ENCODE results near the gene FFAR2. TPM values are rescaled to one million over a fixed set of nuclear protein-coding genes. Genes with fewer than 3 reads are reported as not detected.

The FFAR2 gene
- total RNA-seq, 1 experiment from 2014 or later, result not detected

DNA sequence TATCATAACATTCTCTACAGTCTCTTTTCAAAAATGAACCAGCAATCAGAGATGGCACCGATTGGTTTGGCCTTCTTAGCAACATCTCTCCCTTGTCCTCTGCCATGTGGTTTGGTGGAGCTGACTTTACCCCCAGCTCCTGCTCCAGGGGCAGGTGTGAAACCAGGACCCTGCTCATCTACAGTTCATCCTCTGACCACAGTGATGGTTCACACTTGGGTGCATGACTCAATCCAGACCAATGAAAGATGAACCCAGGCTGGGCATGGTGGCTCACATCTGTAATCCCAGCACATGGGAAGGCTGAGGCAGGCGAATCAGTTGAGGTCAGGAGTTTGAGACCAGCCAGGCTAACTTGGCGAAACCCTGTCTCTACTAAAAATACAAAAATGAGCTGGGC is 33.6 kb upstream of the FFAR2 start:
- Mint-ChIP-seq H3K36me3 (ENCODE audit: insufficient read depth in 1 of 3, low read depth in 3 of 3) (no peaks in the 10 kb centered on the region), H3K4me3 (no peak overlapping the region), H3K4me1 (no peaks in the 10 kb centered on the region), H3K9me3 (no peaks in the 10 kb centered on the region), H3K27ac (no peak overlapping the region), H3K27me3 (ENCODE audit: low read depth) (peaks cover 49% of the 10 kb centered on the region)
- Histone ChIP-seq H2BK20ac (ENCODE audit: low read depth, low read length, poor library complexity, severe bottlenecking) (no peak overlapping the region), H3K79me2 (ENCODE audit: insufficient read depth, low read length) (no peaks in the 10 kb centered on the region), H2AFZ (ENCODE audit: low read length) (no peak overlapping the region), H3K23ac (ENCODE audit: insufficient read length, low read depth, low read length) (no peak overlapping the region), H4K20me1 (ENCODE audit: control insufficient read depth, insufficient read depth, insufficient read length) (no peaks in the 10 kb centered on the region), H3T11ph (ENCODE audit: low read length) (no peak overlapping the region), H3K27ac (ENCODE audit: insufficient read length, low read depth, low read length) (no peak overlapping the region), H3K56ac (ENCODE audit: insufficient read length, low read depth, low read length) (no peak overlapping the region), H4K91ac (ENCODE audit: insufficient read length, low read depth, low read length) (no peak overlapping the region), H2BK5ac (ENCODE audit: insufficient read length, low read length) (no peak overlapping the region), H3K23me2 (ENCODE audit: insufficient read length, low read depth, low read length, poor library complexity, severe bottlenecking) (no peaks in the 10 kb centered on the region), H3K4me1 (ENCODE audit: insufficient read depth, low read length) (no peaks in the 10 kb centered on the region), H3K79me1 (ENCODE audit: insufficient read depth, low read depth, low read length, poor library complexity, severe bottlenecking) (no peaks in the 10 kb centered on the region), H2BK120ac (ENCODE audit: low read depth, low read length, poor library complexity, severe bottlenecking) (no peak overlapping the region), H3K27me3 (ENCODE audit: insufficient read depth, low read length) (no peaks in the 10 kb centered on the region), H4K8ac (replicated peaks; ENCODE audit: insufficient read length, low read depth, low read length) (no peak overlapping the region), H4K5ac (ENCODE audit: insufficient read length, low read depth, low read length) (no peak overlapping the region), H3K9me3 (ENCODE audit: control insufficient read depth, low read depth, low read length) (no peaks in the 10 kb centered on the region), H2BK12ac (ENCODE audit: insufficient read length, low read depth, low read length) (no peak overlapping the region), H2AK5ac (ENCODE audit: insufficient read length, low read length) (no peak overlapping the region), H2BK15ac (ENCODE audit: low read depth, low read length) (no peak overlapping the region), H3K4ac (ENCODE audit: low read depth, low read length) (no peak overlapping the region), H3K4me2 (ENCODE audit: insufficient read depth, insufficient read length, low read length) (no peak overlapping the region), H3K9ac (ENCODE audit: extremely low read depth, insufficient read length, low read length) (no peak overlapping the region), H3K18ac (ENCODE audit: insufficient read length, low read depth, low read length) (no peak overlapping the region), H3K14ac (ENCODE audit: insufficient read depth, low read length) (no peak overlapping the region)
- no CpG with 5 or more reads among the region's 3 CpGs for whole genome bisulfite sequencing (ENCODE audit: extremely low coverage, insufficient read length, low lambda C conversion rate)
- TF ChIP-seq, protein P1, sequence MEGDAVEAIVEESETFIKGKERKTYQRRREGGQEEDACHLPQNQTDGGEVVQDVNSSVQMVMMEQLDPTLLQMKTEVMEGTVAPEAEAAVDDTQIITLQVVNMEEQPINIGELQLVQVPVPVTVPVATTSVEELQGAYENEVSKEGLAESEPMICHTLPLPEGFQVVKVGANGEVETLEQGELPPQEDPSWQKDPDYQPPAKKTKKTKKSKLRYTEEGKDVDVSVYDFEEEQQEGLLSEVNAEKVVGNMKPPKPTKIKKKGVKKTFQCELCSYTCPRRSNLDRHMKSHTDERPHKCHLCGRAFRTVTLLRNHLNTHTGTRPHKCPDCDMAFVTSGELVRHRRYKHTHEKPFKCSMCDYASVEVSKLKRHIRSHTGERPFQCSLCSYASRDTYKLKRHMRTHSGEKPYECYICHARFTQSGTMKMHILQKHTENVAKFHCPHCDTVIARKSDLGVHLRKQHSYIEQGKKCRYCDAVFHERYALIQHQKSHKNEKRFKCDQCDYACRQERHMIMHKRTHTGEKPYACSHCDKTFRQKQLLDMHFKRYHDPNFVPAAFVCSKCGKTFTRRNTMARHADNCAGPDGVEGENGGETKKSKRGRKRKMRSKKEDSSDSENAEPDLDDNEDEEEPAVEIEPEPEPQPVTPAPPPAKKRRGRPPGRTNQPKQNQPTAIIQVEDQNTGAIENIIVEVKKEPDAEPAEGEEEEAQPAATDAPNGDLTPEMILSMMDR (conservative IDR thresholded peaks at IDR 0.05), result no peak
- DNase-seq, result no peak

Data from H9 (cell line).